ENCODE data around the gene PLXNB3.
"Not testable (repeated sequence)": the region's sequence is repeated elsewhere in the genome, so short reads cannot be mapped to it uniquely, and the experiment has no call there.

The PLXNB3 gene

GRCh38 chrX:153726286-153727122, 37.5 kb upstream of the PLXNB3 start:
- no peak for TF ChIP-seq JUND (IDR thresholded peaks at IDR 0.05; ENCODE audit: low read depth)
- no peak for DNase-seq (ENCODE audit: low read depth in 1 of 2, low spot score in 1 of 2)
- in situ Hi-C loops (cut with HindIII; ENCODE audit: low pct_unique_long_range_greater_than_20kb, low sequenced_read_pairs), result no loop called here

GRCh38 chrX:153727123-153727931, 36.7 kb upstream of the PLXNB3 start:
- in situ Hi-C loops (cut with HindIII; ENCODE audit: low pct_unique_long_range_greater_than_20kb, low sequenced_read_pairs), result no loop called here
- no peak for TF ChIP-seq JUND (IDR thresholded peaks at IDR 0.05; ENCODE audit: low read depth)
- DNase-seq (ENCODE audit: low read depth in 1 of 2, low spot score in 1 of 2), result peak; percentile 6 to 33

GRCh38 chrX:153728095-153728494, 36.0 kb upstream of the PLXNB3 start:
- DNase-seq (ENCODE audit: low read depth in 1 of 2, low spot score in 1 of 2), result no peak
- no peak for TF ChIP-seq JUND (IDR thresholded peaks at IDR 0.05; ENCODE audit: low read depth)
- in situ Hi-C loops (cut with HindIII; ENCODE audit: low pct_unique_long_range_greater_than_20kb, low sequenced_read_pairs), result no loop called here

- TF ChIP-seq JUND (IDR thresholded peaks at IDR 0.05; ENCODE audit: low read depth), result no peak
- no peak for DNase-seq (ENCODE audit: low read depth in 1 of 2, low spot score in 1 of 2)
- in situ Hi-C loops (cut with HindIII; ENCODE audit: low pct_unique_long_range_greater_than_20kb, low sequenced_read_pairs), result no loop called here
Observed at GRCh38 chrX:153728951-153729631, 35.0 kb upstream of the PLXNB3 start.

- in situ Hi-C loops (cut with HindIII; ENCODE audit: low pct_unique_long_range_greater_than_20kb, low sequenced_read_pairs); DNase-seq (ENCODE audit: low read depth in 1 of 2, low spot score in 1 of 2): not testable (repeated sequence)
Observed at GRCh38 chrX:153730115-153730514, 33.9 kb upstream of the PLXNB3 start.

GRCh38 chrX:153731117-153731844, 32.8 kb upstream of the PLXNB3 start:
- in situ Hi-C loops (cut with HindIII; ENCODE audit: low pct_unique_long_range_greater_than_20kb, low sequenced_read_pairs), result no loop called here
- peak in 1 of 2 experiments; percentile 30 for DNase-seq (ENCODE audit: low read depth in 1 of 2, low spot score in 1 of 2)
- no peak for TF ChIP-seq JUND (IDR thresholded peaks at IDR 0.05; ENCODE audit: low read depth)

- in situ Hi-C loops (cut with HindIII; ENCODE audit: low pct_unique_long_range_greater_than_20kb, low sequenced_read_pairs), result no loop called here
- no peak for DNase-seq (ENCODE audit: low read depth in 1 of 2, low spot score in 1 of 2)
- TF ChIP-seq JUND (IDR thresholded peaks at IDR 0.05; ENCODE audit: low read depth), result no peak
Observed at GRCh38 chrX:153731845-153732215, 32.2 kb upstream of the PLXNB3 start.

GRCh38 chrX:153732401-153732800, 31.6 kb upstream of the PLXNB3 start:
- TF ChIP-seq JUND (IDR thresholded peaks at IDR 0.05; ENCODE audit: low read depth), result no peak
- in situ Hi-C loops (cut with HindIII; ENCODE audit: low pct_unique_long_range_greater_than_20kb, low sequenced_read_pairs), result no loop called here
- DNase-seq (ENCODE audit: low read depth in 1 of 2, low spot score in 1 of 2), result no peak

- no peak for DNase-seq (ENCODE audit: low read depth in 1 of 2, low spot score in 1 of 2)
- no peak for TF ChIP-seq JUND (IDR thresholded peaks at IDR 0.05; ENCODE audit: low read depth)
- in situ Hi-C loops (cut with HindIII; ENCODE audit: low pct_unique_long_range_greater_than_20kb, low sequenced_read_pairs), result no loop called here
Observed at GRCh38 chrX:153733651-153734240, 30.3 kb upstream of the PLXNB3 start.

GRCh38 chrX:153734871-153735270, 29.2 kb upstream of the PLXNB3 start:
- no peak for TF ChIP-seq JUND (IDR thresholded peaks at IDR 0.05; ENCODE audit: low read depth)
- in situ Hi-C loops (cut with HindIII; ENCODE audit: low pct_unique_long_range_greater_than_20kb, low sequenced_read_pairs), result no loop called here
- no peak for DNase-seq (ENCODE audit: low read depth in 1 of 2, low spot score in 1 of 2)

- no peak for DNase-seq (ENCODE audit: low read depth in 1 of 2, low spot score in 1 of 2)
- no peak for TF ChIP-seq JUND (IDR thresholded peaks at IDR 0.05; ENCODE audit: low read depth)
- in situ Hi-C loops (cut with HindIII; ENCODE audit: low pct_unique_long_range_greater_than_20kb, low sequenced_read_pairs), result no loop called here
Observed at GRCh38 chrX:153735274-153735673, 28.8 kb upstream of the PLXNB3 start.
